Subcutaneous adipose tissue (tissue), 4 donors: ENCODE data around the gene IL1RL1. TPM values are rescaled to one million over a fixed set of nuclear protein-coding genes. Genes with fewer than 3 reads are reported as not detected.

Source experiments
- total RNA-seq, 4 donors: library from RNA; depleted of rRNA; stranded (reverse); fragments of >200 nt; gene quantifications; one replicate each; pipeline ENCODE4 v1.1.0, GENCODE V29; 2016
- TF ChIP-seq, protein P1 (sequence below): fragments of 450-650 bp; IDR thresholded peaks from one replicate; pipeline ENCODE4 v1.5.1; 2016; ENCODE audit warnings: low read depth, mild to moderate bottlenecking, control low read depth, antibody characterized with exemption, moderate library complexity

The IL1RL1 gene
- total RNA-seq, 4 donors from 2014 or later = 15.8 to 25.1 (median 17.2) TPM

DNA sequence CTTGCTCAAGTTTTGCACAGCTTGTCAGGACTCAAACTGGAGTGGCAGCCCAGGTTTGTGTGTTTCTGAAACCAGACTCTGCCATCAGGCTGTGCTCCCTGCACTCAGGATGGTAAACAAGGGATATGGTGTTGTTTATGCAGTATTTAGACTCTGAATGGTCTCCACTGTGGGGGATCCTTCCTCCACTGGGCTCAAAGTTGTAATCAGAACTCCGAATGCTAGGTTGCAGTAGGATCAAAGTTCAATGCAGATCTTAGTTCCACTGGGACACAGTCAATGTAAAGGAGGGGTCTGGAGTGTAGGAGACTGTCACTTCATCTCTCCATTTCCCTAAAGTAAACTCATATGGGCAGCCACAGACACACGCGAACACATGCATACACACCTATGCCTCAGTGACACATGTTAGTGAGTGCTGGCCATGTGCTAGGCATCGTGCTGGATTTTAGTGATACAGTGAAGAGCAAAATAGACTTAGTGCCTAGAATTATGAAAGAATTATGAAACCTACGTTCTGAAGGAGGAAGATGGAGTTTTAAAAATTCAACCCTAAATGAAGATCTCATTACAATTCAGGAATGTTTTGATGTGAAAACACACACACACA lies 50.4 kb downstream of the IL1RL1 start:
- TF ChIP-seq, protein P1, sequence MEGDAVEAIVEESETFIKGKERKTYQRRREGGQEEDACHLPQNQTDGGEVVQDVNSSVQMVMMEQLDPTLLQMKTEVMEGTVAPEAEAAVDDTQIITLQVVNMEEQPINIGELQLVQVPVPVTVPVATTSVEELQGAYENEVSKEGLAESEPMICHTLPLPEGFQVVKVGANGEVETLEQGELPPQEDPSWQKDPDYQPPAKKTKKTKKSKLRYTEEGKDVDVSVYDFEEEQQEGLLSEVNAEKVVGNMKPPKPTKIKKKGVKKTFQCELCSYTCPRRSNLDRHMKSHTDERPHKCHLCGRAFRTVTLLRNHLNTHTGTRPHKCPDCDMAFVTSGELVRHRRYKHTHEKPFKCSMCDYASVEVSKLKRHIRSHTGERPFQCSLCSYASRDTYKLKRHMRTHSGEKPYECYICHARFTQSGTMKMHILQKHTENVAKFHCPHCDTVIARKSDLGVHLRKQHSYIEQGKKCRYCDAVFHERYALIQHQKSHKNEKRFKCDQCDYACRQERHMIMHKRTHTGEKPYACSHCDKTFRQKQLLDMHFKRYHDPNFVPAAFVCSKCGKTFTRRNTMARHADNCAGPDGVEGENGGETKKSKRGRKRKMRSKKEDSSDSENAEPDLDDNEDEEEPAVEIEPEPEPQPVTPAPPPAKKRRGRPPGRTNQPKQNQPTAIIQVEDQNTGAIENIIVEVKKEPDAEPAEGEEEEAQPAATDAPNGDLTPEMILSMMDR = no peak

DNA sequence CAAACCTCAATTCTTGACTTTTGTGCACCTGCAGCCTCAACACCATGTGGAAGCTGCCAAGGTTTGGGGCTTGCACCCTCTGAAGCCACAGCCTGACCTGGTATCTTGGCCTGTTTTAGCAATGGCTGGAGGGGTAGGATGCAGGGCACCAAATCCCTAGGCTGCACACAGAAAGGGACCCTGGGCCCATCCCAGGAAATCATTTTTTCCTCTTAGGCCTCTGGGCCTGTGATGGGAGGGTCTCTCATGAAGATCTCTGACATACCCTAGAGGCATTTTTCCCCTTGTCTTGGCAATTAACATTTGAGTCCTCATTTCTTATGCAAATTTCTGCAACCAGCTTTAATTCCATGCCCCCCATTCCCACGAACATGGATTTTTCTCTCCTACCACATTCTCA lies 54.4 kb downstream of the IL1RL1 start:
- TF ChIP-seq, protein P1 = no peak

DNA sequence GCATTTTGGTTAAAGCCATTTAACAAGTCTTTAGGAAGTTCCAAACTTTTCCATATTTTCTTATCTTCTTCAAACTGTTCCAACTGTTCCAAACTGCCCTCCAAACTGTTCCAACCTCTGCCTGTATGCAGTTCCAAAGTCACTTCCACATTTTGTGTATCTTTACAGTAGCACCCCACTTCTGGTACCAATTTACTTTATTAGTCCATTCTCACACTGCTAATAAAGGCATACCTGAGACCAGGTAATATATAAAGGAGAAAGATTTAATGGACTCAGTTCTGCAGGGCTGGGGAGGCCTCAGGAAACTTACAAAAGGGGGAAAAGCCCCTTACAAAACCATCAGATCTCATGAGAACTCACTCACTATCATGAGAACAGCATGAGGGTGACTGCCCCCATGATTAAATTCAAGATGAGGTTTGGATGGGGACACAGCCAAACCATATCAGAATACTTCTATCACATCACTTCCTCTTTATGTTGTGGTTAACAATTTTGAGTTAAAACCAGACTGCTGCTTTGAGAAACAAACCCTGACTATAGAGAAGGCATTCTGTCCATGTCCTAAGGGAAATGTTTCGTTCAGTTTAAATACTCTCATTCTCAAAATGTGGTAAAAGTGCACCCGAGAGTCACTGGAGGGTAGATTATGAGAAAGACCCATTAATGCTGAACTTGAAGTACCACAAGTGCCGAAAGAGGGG lies 55.2 kb downstream of the IL1RL1 start:
- TF ChIP-seq, protein P1 = no peak

DNA sequence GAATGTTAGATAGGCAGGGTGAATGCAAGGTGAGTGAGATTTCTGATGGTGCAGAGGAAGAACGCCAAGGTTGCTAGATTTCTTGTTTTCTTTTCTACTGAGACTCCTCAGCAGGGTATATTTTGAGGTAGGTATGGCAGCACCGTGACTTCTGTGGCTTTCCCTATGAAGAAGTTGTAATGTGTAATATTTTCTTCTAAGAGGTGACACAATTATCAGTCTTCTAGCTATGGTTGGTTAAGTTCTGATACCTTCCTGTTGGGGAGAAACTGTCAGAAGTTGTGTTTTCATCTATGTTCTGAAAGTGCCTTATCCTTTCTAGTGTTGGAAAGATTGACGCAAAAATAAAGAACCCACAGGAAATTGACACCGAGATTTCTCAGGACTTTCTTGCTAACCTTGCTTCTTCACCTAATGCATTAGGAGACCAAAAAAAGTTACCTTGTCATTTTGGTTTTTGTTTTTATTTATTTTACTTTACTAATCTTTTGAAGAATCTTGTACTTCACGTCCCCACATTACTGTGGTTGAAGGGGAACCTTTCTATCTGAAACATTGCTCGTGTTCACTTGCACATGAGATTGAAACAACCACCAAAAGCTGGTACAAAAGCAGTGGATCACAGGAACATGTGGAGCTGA lies 56.1 kb downstream of the IL1RL1 start:
- TF ChIP-seq, protein P1 = no peak

DNA sequence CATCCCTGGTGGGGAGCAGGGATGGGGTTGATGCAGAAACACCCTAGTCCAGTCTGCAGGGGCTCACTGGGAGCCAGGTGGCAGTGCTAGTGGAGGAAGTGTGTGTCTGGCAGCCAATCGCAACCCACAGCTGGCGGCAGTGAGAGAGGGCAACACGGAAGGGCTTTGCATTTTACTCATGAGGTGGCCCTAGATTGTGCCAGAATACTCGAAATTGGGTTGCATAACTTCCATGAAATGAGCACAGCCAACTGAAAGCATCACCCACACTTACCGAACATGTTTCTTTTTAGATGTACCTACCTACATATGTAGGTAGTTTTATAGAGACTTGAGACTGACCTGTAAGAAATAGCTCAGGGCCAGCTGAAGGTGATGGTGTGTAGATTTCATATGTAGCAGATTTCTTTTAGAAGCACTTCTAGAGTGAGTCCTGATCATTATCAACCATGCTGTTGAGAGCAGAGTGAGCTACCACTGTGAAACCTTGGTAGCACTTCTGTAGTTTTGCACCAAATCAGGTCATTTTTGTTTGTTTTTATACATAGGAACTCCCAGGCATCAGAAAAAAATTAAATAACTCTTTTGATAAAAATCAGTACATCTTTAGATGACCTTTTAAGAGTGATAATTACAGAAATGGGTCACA lies 57.2 kb downstream of the IL1RL1 start:
- TF ChIP-seq, protein P1 = no peak

DNA sequence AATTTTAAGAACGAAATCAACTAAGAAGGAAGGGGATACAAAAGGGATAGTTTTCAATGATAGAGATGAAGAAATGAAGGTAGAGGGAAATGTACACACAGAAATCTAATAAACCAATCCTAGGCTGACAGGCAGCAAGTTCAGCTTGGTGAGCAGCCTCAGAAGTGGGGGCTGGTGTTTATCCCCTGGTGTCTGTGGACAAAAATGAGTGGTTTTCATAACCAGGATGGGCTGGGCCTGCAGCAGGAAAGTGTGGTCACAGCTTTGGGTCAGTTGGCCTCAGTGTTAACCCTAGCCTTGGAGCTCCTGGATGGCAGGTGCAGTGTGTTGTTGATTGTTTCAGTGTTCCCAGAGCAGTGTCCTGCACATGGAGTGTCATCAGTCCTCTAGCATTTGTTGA lies 58.5 kb downstream of the IL1RL1 start:
- TF ChIP-seq, protein P1 = no peak

DNA sequence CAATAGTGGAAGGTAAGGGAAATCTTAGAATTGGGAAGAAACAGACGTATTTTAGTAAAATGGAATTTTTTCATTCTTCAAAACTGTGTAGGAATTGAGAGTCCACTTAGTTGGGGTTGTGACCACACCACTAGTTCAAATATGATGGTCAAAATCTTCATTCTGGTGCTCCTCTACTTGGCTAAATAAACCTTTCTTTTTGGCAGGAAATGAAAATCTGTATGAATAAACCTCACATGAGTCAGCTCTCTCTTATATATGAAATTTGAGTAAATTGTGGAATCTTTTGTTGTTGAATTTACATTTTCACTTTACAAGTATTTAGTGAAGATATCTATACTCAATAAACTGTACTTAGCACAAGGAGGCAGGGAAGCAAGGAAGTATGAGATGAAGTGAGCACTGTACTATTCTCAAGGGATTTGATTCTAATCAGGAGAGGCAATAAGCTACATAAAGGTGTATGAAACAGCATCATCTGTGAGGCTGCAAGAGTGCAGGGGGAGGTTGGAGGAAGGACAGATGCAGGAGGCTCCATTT lies 64.8 kb downstream of the IL1RL1 start:
- TF ChIP-seq, protein P1 = no peak
